Cardiac fibroblast (primary cell): Measurements from ENCODE around the gene IFT22.
A peak's percentile ranks its signal among the peaks of the same experiment; 100 is the strongest.

Experiments
- DNase-seq, 2 donors: peaks; one replicate each; pipeline versions ENCODE4 v3.0.0 to v3.0.0-alpha.2; 2010; ENCODE audit warnings: low read depth in 2 of 2
- H3K4me3 ChIP-seq, 2 donors: replicated peaks in 1 of 2; 1 replicate in 1 of 2; 2 replicates in 1 of 2; pipeline ENCODE4 v1.5.1; 2011; ENCODE audit warnings: low read depth in 2 of 2, low read length in 2 of 2, mild to moderate bottlenecking in 2 of 2, moderate library complexity in 1 of 2
- CTCF ChIP-seq: IDR thresholded peaks from one replicate; pipeline ENCODE4 v1.5.1; 2011; ENCODE audit warnings: low read depth, mild to moderate bottlenecking, low read length, inconsistent platforms

IFT22 gene

GRCh38 chr7:101321491-101322401 lies at the start of gene IFT22:
TSS of gene IFT22 (minus strand) at chr7:101321812. CDS start at chr7:101321709, 103 bp downstream.
- H3K4me3 ChIP-seq: peak within 1 kb of the TSS; percentile 71 to 89
- peak; percentile 91 to 93 for DNase-seq
- TF ChIP-seq CTCF: peak; percentile 29

- H3K4me3 ChIP-seq: no peak overlapping the region
- no peak for DNase-seq
- no peak for TF ChIP-seq CTCF
Observed at GRCh38 chr7:101370836-101371235, 49.2 kb upstream of the IFT22 start.

- no peak for DNase-seq
- no peak overlapping the region for H3K4me3 ChIP-seq
- no peak for TF ChIP-seq CTCF
Observed at GRCh38 chr7:101368422-101369165, 47.0 kb upstream of the IFT22 start.

GRCh38 chr7:101367676-101368075 lies 46.1 kb upstream of the IFT22 start:
- no peak overlapping the region for H3K4me3 ChIP-seq
- DNase-seq: no peak
- TF ChIP-seq CTCF: no peak

- H3K4me3 ChIP-seq: no peak overlapping the region
- no peak for DNase-seq
- TF ChIP-seq CTCF: no peak
Observed at GRCh38 chr7:101365956-101366355, 44.3 kb upstream of the IFT22 start.

- DNase-seq: peak; percentile 62 to 73
- H3K4me3 ChIP-seq: peak overlapping the region; percentile 25 to 30
- peak; percentile 66 for TF ChIP-seq CTCF
Observed at GRCh38 chr7:101363734-101364374, 42.2 kb upstream of the IFT22 start.
